Measurements from ENCODE around the gene ZNF841.
"Not testable (repeated sequence)": the region's sequence is repeated elsewhere in the genome, so short reads cannot be mapped to it uniquely, and the experiment has no call there.

Gene ZNF841

DNA sequence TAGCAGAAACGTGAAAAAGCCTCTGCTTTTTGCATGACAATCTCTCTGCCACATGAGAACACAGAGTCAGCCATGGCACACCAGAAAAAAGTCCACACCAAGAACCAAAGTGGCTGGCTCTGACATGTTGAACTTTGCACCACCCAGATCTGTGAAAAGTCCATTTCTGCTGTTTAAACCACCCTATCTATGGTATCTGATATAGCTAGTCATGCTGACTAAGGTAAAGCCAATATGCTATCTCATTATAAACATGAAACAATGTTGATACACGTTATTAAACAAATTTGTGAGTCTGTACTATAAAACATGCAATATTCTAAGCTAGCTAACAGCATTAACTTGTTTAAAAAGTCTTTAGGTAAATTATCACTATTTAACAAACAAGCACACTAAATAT lies 25.9 kb downstream of the ZNF841 start:
- Histone ChIP-seq H3K4me1 (ENCODE audit: insufficient read depth, low read length, severe bottlenecking) (no peaks in the 10 kb centered on the region), H2AFZ (ENCODE audit: low read length) (no peak overlapping the region), H3K9me3 (ENCODE audit: low read length) (peaks cover 36% of the 10 kb centered on the region), H3F3A (ENCODE audit: insufficient read depth, low read length) (no peaks in the 10 kb centered on the region), H3K4me2 (ENCODE audit: low read length) (no peak overlapping the region), H3K9me2 (ENCODE audit: low read depth, low read length) (no peaks in the 10 kb centered on the region), H3K36me3 (ENCODE audit: insufficient read depth, low read length) (no peaks in the 10 kb centered on the region), H3K27ac (ENCODE audit: low read depth, low read length, poor library complexity, severe bottlenecking) (no peak overlapping the region), H3K9ac (ENCODE audit: low read length) (no peak overlapping the region), H3K79me2 (ENCODE audit: insufficient read depth, low read length) (no peaks in the 10 kb centered on the region), H3K27me3 (ENCODE audit: insufficient read depth, low read length) (no peaks in the 10 kb centered on the region), H3K4me3 (ENCODE audit: low read depth, low read length, poor library complexity, severe bottlenecking) (no peak overlapping the region), H4K20me1 (ENCODE audit: insufficient read depth, low read length) (no peaks in the 10 kb centered on the region)
- TF ChIP-seq, protein P1, sequence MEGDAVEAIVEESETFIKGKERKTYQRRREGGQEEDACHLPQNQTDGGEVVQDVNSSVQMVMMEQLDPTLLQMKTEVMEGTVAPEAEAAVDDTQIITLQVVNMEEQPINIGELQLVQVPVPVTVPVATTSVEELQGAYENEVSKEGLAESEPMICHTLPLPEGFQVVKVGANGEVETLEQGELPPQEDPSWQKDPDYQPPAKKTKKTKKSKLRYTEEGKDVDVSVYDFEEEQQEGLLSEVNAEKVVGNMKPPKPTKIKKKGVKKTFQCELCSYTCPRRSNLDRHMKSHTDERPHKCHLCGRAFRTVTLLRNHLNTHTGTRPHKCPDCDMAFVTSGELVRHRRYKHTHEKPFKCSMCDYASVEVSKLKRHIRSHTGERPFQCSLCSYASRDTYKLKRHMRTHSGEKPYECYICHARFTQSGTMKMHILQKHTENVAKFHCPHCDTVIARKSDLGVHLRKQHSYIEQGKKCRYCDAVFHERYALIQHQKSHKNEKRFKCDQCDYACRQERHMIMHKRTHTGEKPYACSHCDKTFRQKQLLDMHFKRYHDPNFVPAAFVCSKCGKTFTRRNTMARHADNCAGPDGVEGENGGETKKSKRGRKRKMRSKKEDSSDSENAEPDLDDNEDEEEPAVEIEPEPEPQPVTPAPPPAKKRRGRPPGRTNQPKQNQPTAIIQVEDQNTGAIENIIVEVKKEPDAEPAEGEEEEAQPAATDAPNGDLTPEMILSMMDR (IDR thresholded peaks at IDR 0.05; ENCODE audit: low read length): no peak
- no peak for TF ChIP-seq EZH2 (IDR thresholded peaks at IDR 0.05; ENCODE audit: borderline replicate concordance, low read length)

GRCh38 chr19:52066258-52066863 lies 29.2 kb downstream of the ZNF841 start:
- H2AFZ ChIP-seq (ENCODE audit: low read length): no peak overlapping the region
- no peaks in the 10 kb centered on the region for H3K4me1 ChIP-seq (ENCODE audit: insufficient read depth, low read length, severe bottlenecking)
- no peaks in the 10 kb centered on the region for H3K36me3 ChIP-seq (ENCODE audit: insufficient read depth, low read length)
- H3K9me3 ChIP-seq (ENCODE audit: low read length): peaks cover 35% of the 10 kb centered on the region
- H3K79me2 ChIP-seq (ENCODE audit: insufficient read depth, low read length): no peaks in the 10 kb centered on the region
- H3K9ac ChIP-seq (ENCODE audit: low read length): no peak overlapping the region
- TF ChIP-seq EZH2 (IDR thresholded peaks at IDR 0.05; ENCODE audit: borderline replicate concordance, low read length): no peak
- TF ChIP-seq, protein P1 (IDR thresholded peaks at IDR 0.05; ENCODE audit: low read length): no peak
- no peaks in the 10 kb centered on the region for H3K9me2 ChIP-seq (ENCODE audit: low read depth, low read length)
- no peak overlapping the region for H3K4me3 ChIP-seq (ENCODE audit: low read depth, low read length, poor library complexity, severe bottlenecking)
- no peak overlapping the region for H3K27ac ChIP-seq (ENCODE audit: low read depth, low read length, poor library complexity, severe bottlenecking)
- H3K27me3 ChIP-seq (ENCODE audit: insufficient read depth, low read length): no peaks in the 10 kb centered on the region
- H3K4me2 ChIP-seq (ENCODE audit: low read length): no peak overlapping the region
- H4K20me1 ChIP-seq (ENCODE audit: insufficient read depth, low read length): no peaks in the 10 kb centered on the region
- no peaks in the 10 kb centered on the region for H3F3A ChIP-seq (ENCODE audit: insufficient read depth, low read length)

DNA sequence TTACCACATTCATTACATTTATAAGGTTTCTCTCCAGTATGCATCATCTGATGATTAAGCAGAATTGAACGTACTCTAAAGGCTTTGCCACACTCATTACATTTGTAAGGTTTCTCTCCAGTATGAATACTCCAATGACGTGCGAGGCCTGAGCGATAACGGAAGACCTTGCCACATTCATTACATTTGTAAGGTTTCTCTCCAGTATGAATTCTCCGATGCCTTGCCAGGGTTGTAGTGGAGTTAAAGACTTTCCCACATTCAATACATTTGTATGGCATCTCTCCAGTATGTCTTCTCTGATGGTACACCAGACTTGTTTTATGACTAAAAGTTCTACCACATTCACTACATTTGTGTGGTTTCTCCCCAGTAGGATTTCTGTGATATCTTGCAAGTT lies 30.2 kb downstream of the ZNF841 start:
- TF ChIP-seq, protein P1 (IDR thresholded peaks at IDR 0.05; ENCODE audit: low read length): no peak
- no peak for TF ChIP-seq EZH2 (IDR thresholded peaks at IDR 0.05; ENCODE audit: borderline replicate concordance, low read length)
- peaks cover 29% of the 10 kb centered on the region for H3K9me3 ChIP-seq (ENCODE audit: low read length)
- H3K9me2 ChIP-seq (ENCODE audit: low read depth, low read length): no peaks in the 10 kb centered on the region
- H3K27me3 ChIP-seq (ENCODE audit: insufficient read depth, low read length): no peaks in the 10 kb centered on the region
- H3K4me3 ChIP-seq (ENCODE audit: low read depth, low read length, poor library complexity, severe bottlenecking): no peak overlapping the region
- no peak overlapping the region for H2AFZ ChIP-seq (ENCODE audit: low read length)
- H3K4me2 ChIP-seq (ENCODE audit: low read length): no peak overlapping the region
- no peaks in the 10 kb centered on the region for H4K20me1 ChIP-seq (ENCODE audit: insufficient read depth, low read length)
- H3K36me3 ChIP-seq (ENCODE audit: insufficient read depth, low read length): no peaks in the 10 kb centered on the region
- no peak overlapping the region for H3K27ac ChIP-seq (ENCODE audit: low read depth, low read length, poor library complexity, severe bottlenecking)
- H3F3A ChIP-seq (ENCODE audit: insufficient read depth, low read length): no peaks in the 10 kb centered on the region
- no peaks in the 10 kb centered on the region for H3K79me2 ChIP-seq (ENCODE audit: insufficient read depth, low read length)
- no peak overlapping the region for H3K9ac ChIP-seq (ENCODE audit: low read length)
- no peaks in the 10 kb centered on the region for H3K4me1 ChIP-seq (ENCODE audit: insufficient read depth, low read length, severe bottlenecking)

GRCh38 chr19:52056480-52056879 lies 39.1 kb downstream of the ZNF841 start:
- not testable (repeated sequence) for H3K9ac ChIP-seq (ENCODE audit: low read length); H3K4me2 ChIP-seq (ENCODE audit: low read length); H3K4me3 ChIP-seq (ENCODE audit: low read depth, low read length, poor library complexity, severe bottlenecking); H3K27me3 ChIP-seq (ENCODE audit: insufficient read depth, low read length); H3K4me1 ChIP-seq (ENCODE audit: insufficient read depth, low read length, severe bottlenecking); H3K9me3 ChIP-seq (ENCODE audit: low read length); H2AFZ ChIP-seq (ENCODE audit: low read length); H3K9me2 ChIP-seq (ENCODE audit: low read depth, low read length); H3K36me3 ChIP-seq (ENCODE audit: insufficient read depth, low read length); H4K20me1 ChIP-seq (ENCODE audit: insufficient read depth, low read length); H3F3A ChIP-seq (ENCODE audit: insufficient read depth, low read length); H3K27ac ChIP-seq (ENCODE audit: low read depth, low read length, poor library complexity, severe bottlenecking); H3K79me2 ChIP-seq (ENCODE audit: insufficient read depth, low read length)

- not testable (repeated sequence) for H2AFZ ChIP-seq (ENCODE audit: low read length); H3K4me3 ChIP-seq (ENCODE audit: low read depth, low read length, poor library complexity, severe bottlenecking); H4K20me1 ChIP-seq (ENCODE audit: insufficient read depth, low read length); H3K27ac ChIP-seq (ENCODE audit: low read depth, low read length, poor library complexity, severe bottlenecking); H3K36me3 ChIP-seq (ENCODE audit: insufficient read depth, low read length); H3K79me2 ChIP-seq (ENCODE audit: insufficient read depth, low read length); H3F3A ChIP-seq (ENCODE audit: insufficient read depth, low read length); H3K9ac ChIP-seq (ENCODE audit: low read length); H3K4me2 ChIP-seq (ENCODE audit: low read length); H3K27me3 ChIP-seq (ENCODE audit: insufficient read depth, low read length); H3K9me2 ChIP-seq (ENCODE audit: low read depth, low read length)
- Histone ChIP-seq H3K9me3 (ENCODE audit: low read length) (peaks cover 13% of the 10 kb centered on the region), H3K4me1 (ENCODE audit: insufficient read depth, low read length, severe bottlenecking) (peaks cover 13% of the 10 kb centered on the region)
Observed at GRCh38 chr19:52051736-52052135, 43.8 kb downstream of the ZNF841 start.
